HepG2 (cell line): ENCODE results near the gene EIF5. TPM values are rescaled to one million over a fixed set of nuclear protein-coding genes. Genes with fewer than 3 reads are reported as not detected.
A peak's percentile ranks its signal among the peaks of the same experiment; 100 is the strongest.

ENCODE experiments used
- BCL3 ChIP-seq: sonication (generic); formaldehyde crosslinking; IDR thresholded peaks from 2 replicates; pipeline ENCODE4 v1.5.1; 2020; ENCODE audit warnings: mild to moderate bottlenecking, missing genetic modification reagents, moderate library complexity
- DDIT3 ChIP-seq: sonication (generic); formaldehyde crosslinking; IDR thresholded peaks from 2 replicates; pipeline ENCODE4 v1.4.0; 2020; ENCODE audit warnings: mild to moderate bottlenecking, missing genetic modification reagents
- DPF2 ChIP-seq: sonication (generic); formaldehyde crosslinking; IDR thresholded peaks from 2 replicates; pipeline ENCODE4 v1.4.0; 2020; ENCODE audit warnings: mild to moderate bottlenecking, low read depth, missing genetic modification reagents, borderline replicate concordance
- FOXK2 ChIP-seq: fragments of 450-650 bp; IDR thresholded peaks from 2 replicates; pipeline ENCODE4 v1.6.1; 2016
- KDM2A ChIP-seq: sonication (generic); formaldehyde crosslinking; IDR thresholded peaks from 2 replicates; pipeline ENCODE4 v1.4.0; 2020; ENCODE audit warnings: low read depth, missing genetic modification reagents, borderline replicate concordance
- NAIF1 ChIP-seq: sonication (generic); formaldehyde crosslinking; IDR thresholded peaks from 2 replicates; pipeline ENCODE4 v1.5.0; 2020; ENCODE audit warnings: mild to moderate bottlenecking, missing genetic modification reagents, borderline replicate concordance
- NFKB2 ChIP-seq: sonication (generic); formaldehyde crosslinking; IDR thresholded peaks from 2 replicates; pipeline ENCODE4 v1.4.0; 2020; ENCODE audit warnings: missing genetic modification reagents, borderline replicate concordance
- NPAS2 ChIP-seq: sonication (generic); formaldehyde crosslinking; IDR thresholded peaks from 2 replicates; pipeline ENCODE4 v1.8.0; 2022; ENCODE audit warnings: mild to moderate bottlenecking, missing genetic modification reagents, borderline replicate concordance
- POLR2AphosphoS5 ChIP-seq: IDR thresholded peaks from 2 replicates; pipeline ENCODE4 v1.6.1; 2012; ENCODE audit warnings: low read depth, low read length
- PRDM10 ChIP-seq: sonication (generic); formaldehyde crosslinking; IDR thresholded peaks from 2 replicates; pipeline ENCODE4 v1.4.0; 2020; ENCODE audit warnings: low read depth, missing genetic modification reagents
- RARA ChIP-seq: IDR thresholded peaks from 2 replicates; pipeline ENCODE4 v1.6.1; 2016; ENCODE audit warnings: missing genetic modification reagents, missing compliant biosample characterization
- SOX6 ChIP-seq, 2 experiments: fragments of 450-650 bp in 1 of 2; sonication (generic) in 1 of 2; formaldehyde crosslinking in 1 of 2; IDR thresholded peaks; 2 replicates each; pipeline versions ENCODE4 v1.4.0 to v1.6.1; 2017 to 2020; ENCODE audit warnings: antibody characterized with exemption in 1 of 2, mild to moderate bottlenecking in 1 of 2, missing genetic modification reagents in 1 of 2
- ZNF414 ChIP-seq: sonication (generic); formaldehyde crosslinking; IDR thresholded peaks from 2 replicates; pipeline ENCODE4 v1.5.0; 2020; ENCODE audit warnings: missing genetic modification reagents
- ZNF468 ChIP-seq: sonication (generic); formaldehyde crosslinking; IDR thresholded peaks from 2 replicates; pipeline ENCODE4 v1.8.0; 2022; ENCODE audit warnings: mild to moderate bottlenecking, moderate library complexity, missing genetic modification reagents
- ZNF747 ChIP-seq: sonication (generic); formaldehyde crosslinking; IDR thresholded peaks from 2 replicates; pipeline ENCODE4 v1.8.1; 2023; ENCODE audit warnings: missing genetic modification reagents, mild to moderate bottlenecking, borderline replicate concordance
- ZNF761 ChIP-seq: sonication (generic); formaldehyde crosslinking; conservative IDR thresholded peaks from 2 replicates; pipeline ENCODE4 v1.4.0; 2020; ENCODE audit warnings: mild to moderate bottlenecking, missing genetic modification reagents
- polyA plus RNA-seq, 8 experiments: library from polyadenylated mRNA; depleted of rRNA in 3 of 8; stranded (reverse) in 7 of 8; unstranded in 1 of 8; fragments of >200 nt; fragmentation: Illumina TruSeq in 4 of 8; extraction: Trizol in 4 of 8; gene quantifications; 2 replicates each; pipeline versions ENCODE4 v1.2.1 to v1.2.3, GENCODE V29; 2011 to 2016; ENCODE audit warnings: low read depth in 4 of 8, missing spikeins in 1 of 8, mixed read lengths in 1 of 8; ENCODE audit not compliant: insufficient read depth in 1 of 8
- total RNA-seq, 5 experiments: library from RNA; depleted of rRNA; stranded (reverse); fragments of >200 nt; fragmentation: Illumina TruSeq; extraction: Trizol; gene quantifications; 2 replicates each; pipeline ENCODE4 v1.2.3, GENCODE V29; 2016; ENCODE audit warnings: low read depth in 1 of 5
- TF ChIP-seq, protein P1 (sequence below): sonication (generic); formaldehyde crosslinking; IDR thresholded peaks from 2 replicates; pipeline ENCODE4 v1.4.0; 2020; ENCODE audit warnings: missing genetic modification reagents
- TF ChIP-seq, protein P2 (sequence below): sonication (generic); formaldehyde crosslinking; IDR thresholded peaks from 2 replicates; pipeline ENCODE4 v1.5.0; 2020; ENCODE audit warnings: mild to moderate bottlenecking, missing genetic modification reagents

EIF5 gene
- total and polyA plus RNA-seq, 2 of the 13 experiments (the other 11 are each of a cell fraction or from before 2014, with no cell fraction given), result 189 to 281 TPM

GRCh38 chr14:103334644-103335622 is 896 bp downstream of the EIF5 start (continued):
- TF ChIP-seq PRDM10 (CRISPR knock-in tag) (no peak), ZNF414 (CRISPR knock-in tag) (no peak), DDIT3 (CRISPR knock-in tag) (no peak), NPAS2 (CRISPR knock-in tag) (no peak), POLR2AphosphoS5 (no peak), KDM2A (peak; percentile 45; the same call in 1 of the 2 replicates), RARA (CRISPR knock-in tag) (peak; percentile 10; the same call in 1 of the 2 replicates), FOXK2 (no peak), ZNF468 (CRISPR knock-in tag) (no peak), ZNF747 (CRISPR knock-in tag) (no peak), SOX6 (IDR thresholded peaks at IDR 0.05) (no peak), SOX6 (CRISPR knock-in tag; IDR thresholded peaks at IDR 0.05) (no peak), BCL3 (CRISPR knock-in tag) (peak; percentile 37; the same call in 1 of the 2 replicates), DPF2 (CRISPR knock-in tag) (no peak), NFKB2 (no peak), ZNF761 (CRISPR knock-in tag) (no peak; the same call in 1 of the 2 replicates), NAIF1 (CRISPR knock-in tag) (no peak)
- TF ChIP-seq, protein P1, sequence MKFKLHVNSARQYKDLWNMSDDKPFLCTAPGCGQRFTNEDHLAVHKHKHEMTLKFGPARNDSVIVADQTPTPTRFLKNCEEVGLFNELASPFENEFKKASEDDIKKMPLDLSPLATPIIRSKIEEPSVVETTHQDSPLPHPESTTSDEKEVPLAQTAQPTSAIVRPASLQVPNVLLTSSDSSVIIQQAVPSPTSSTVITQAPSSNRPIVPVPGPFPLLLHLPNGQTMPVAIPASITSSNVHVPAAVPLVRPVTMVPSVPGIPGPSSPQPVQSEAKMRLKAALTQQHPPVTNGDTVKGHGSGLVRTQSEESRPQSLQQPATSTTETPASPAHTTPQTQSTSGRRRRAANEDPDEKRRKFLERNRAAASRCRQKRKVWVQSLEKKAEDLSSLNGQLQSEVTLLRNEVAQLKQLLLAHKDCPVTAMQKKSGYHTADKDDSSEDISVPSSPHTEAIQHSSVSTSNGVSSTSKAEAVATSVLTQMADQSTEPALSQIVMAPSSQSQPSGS, result no peak
- TF ChIP-seq, protein P2, sequence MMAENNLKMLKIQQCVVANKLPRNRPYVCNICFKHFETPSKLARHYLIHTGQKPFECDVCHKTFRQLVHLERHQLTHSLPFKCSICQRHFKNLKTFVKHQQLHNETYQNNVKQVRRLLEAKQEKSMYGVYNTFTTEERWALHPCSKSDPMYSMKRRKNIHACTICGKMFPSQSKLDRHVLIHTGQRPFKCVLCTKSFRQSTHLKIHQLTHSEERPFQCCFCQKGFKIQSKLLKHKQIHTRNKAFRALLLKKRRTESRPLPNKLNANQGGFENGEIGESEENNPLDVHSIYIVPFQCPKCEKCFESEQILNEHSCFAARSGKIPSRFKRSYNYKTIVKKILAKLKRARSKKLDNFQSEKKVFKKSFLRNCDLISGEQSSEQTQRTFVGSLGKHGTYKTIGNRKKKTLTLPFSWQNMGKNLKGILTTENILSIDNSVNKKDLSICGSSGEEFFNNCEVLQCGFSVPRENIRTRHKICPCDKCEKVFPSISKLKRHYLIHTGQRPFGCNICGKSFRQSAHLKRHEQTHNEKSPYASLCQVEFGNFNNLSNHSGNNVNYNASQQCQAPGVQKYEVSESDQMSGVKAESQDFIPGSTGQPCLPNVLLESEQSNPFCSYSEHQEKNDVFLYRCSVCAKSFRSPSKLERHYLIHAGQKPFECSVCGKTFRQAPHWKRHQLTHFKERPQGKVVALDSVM (CRISPR knock-in tag), result peak; percentile 68
